ENCODE data around the gene SIRPB2. TPM values are rescaled to one million over a fixed set of nuclear protein-coding genes. Genes with fewer than 3 reads are reported as not detected.

Gene SIRPB2
- total and polyA plus RNA-seq, 4 donors, result 0.99 to 4.4 (median 2.2) TPM

- Histone ChIP-seq H3K9ac (ENCODE audit: low read depth in 1 of 2, low read length in 2 of 2) (no peak overlapping the region), H3K36me3 (ENCODE audit: control insufficient read depth in 4 of 4, insufficient read depth in 3 of 4, low read depth in 1 of 4, low read length in 3 of 4) (peaks cover 2 to 4% (median 3%) of the 10 kb centered on the region in 4 donors), H3K9me3 (ENCODE audit: control insufficient read depth in 4 of 4, low read length in 3 of 4) (no peaks in the 10 kb centered on the region), H3K4me1 (ENCODE audit: control insufficient read depth in 4 of 4, insufficient read depth in 4 of 4, low read length in 3 of 4) (peaks cover 8 to 38% (median 30%) of the 10 kb centered on the region in 4 donors), H3K4me3 (ENCODE audit: low read depth in 1 of 3, low read length in 3 of 3) (no peak overlapping the region), H3K27ac (ENCODE audit: low read depth in 1 of 2, low read length in 2 of 2) (peak overlapping the region; percentile 36 to 68), H3K27me3 (ENCODE audit: control insufficient read depth in 4 of 4, insufficient read depth in 4 of 4, low read length in 3 of 4) (no peaks in the 10 kb centered on the region)
- TF ChIP-seq MAX (IDR thresholded peaks at IDR 0.05), result no peak
- TF ChIP-seq NR2F2 (IDR thresholded peaks at IDR 0.05), result no peak
- no peak for TF ChIP-seq GABPA (IDR thresholded peaks at IDR 0.05 in 1 of 2, conservative IDR thresholded peaks at IDR 0.05 in 1 of 2)
- TF ChIP-seq EGR1 (IDR thresholded peaks at IDR 0.05; ENCODE audit: low read depth in 2 of 2), result no peak
- no peak for TF ChIP-seq CTCF (IDR thresholded peaks at IDR 0.05; ENCODE audit: low read depth, low read length, missing input control)
- no peak for TF ChIP-seq TAF1 (conservative IDR thresholded peaks at IDR 0.05)
- no peak for TF ChIP-seq YY1 (IDR thresholded peaks at IDR 0.05)
- no peak for TF ChIP-seq HNF4G (IDR thresholded peaks at IDR 0.05)
- no peak for TF ChIP-seq JUND (IDR thresholded peaks at IDR 0.05)
- TF ChIP-seq REST (IDR thresholded peaks at IDR 0.05), result no peak
- TF ChIP-seq RXRA (IDR thresholded peaks at IDR 0.05), result no peak
- no peak for TF ChIP-seq SP1 (IDR thresholded peaks at IDR 0.05)
- TF ChIP-seq FOXA1 (IDR thresholded peaks at IDR 0.05), result no peak
- DNase-seq (ENCODE audit: low spot score), result peak; percentile 41
- 54% methylated on average over 22 of the region's 22 CpGs for WGBS
Observed at GRCh38 chr20:1467355-1468116, 23.7 kb downstream of the SIRPB2 start.

GRCh38 chr20:1467082-1467354 lies 24.2 kb downstream of the SIRPB2 start:
- peaks cover 8 to 38% (median 30%) of the 10 kb centered on the region in 4 donors for H3K4me1 ChIP-seq (ENCODE audit: control insufficient read depth in 4 of 4, insufficient read depth in 4 of 4, low read length in 3 of 4)
- H3K36me3 ChIP-seq (ENCODE audit: control insufficient read depth in 4 of 4, insufficient read depth in 3 of 4, low read depth in 1 of 4, low read length in 3 of 4), result peaks cover 3 to 4% (median 4%) of the 10 kb centered on the region in 4 donors
- DNase-seq (ENCODE audit: low spot score), result no peak
- H3K27me3 ChIP-seq (ENCODE audit: control insufficient read depth in 4 of 4, insufficient read depth in 4 of 4, low read length in 3 of 4), result no peaks in the 10 kb centered on the region
- WGBS, result 14% methylated on average over 7 of the region's 7 CpGs
- peak overlapping the region; percentile 36 to 68 for H3K27ac ChIP-seq (ENCODE audit: low read depth in 1 of 2, low read length in 2 of 2)
- H3K9me3 ChIP-seq (ENCODE audit: control insufficient read depth in 4 of 4, low read length in 3 of 4), result no peaks in the 10 kb centered on the region
- no peak overlapping the region for H3K4me3 ChIP-seq (ENCODE audit: low read depth in 1 of 3, low read length in 3 of 3)
- H3K9ac ChIP-seq (ENCODE audit: low read depth in 1 of 2, low read length in 2 of 2), result no peak overlapping the region
- TF ChIP-seq CTCF (IDR thresholded peaks at IDR 0.05; ENCODE audit: low read depth, low read length, missing input control) (no peak), FOXA2 (IDR thresholded peaks at IDR 0.05) (no peak), NR2F2 (IDR thresholded peaks at IDR 0.05) (no peak), YY1 (IDR thresholded peaks at IDR 0.05) (no peak), ATF3 (IDR thresholded peaks at IDR 0.05) (no peak), MAX (IDR thresholded peaks at IDR 0.05) (no peak), HNF4G (IDR thresholded peaks at IDR 0.05) (no peak), GABPA (IDR thresholded peaks at IDR 0.05 in 1 of 2, conservative IDR thresholded peaks at IDR 0.05 in 1 of 2) (no peak), ZBTB33 (IDR thresholded peaks at IDR 0.05) (no peak), RAD21 (IDR thresholded peaks at IDR 0.05) (no peak), EGR1 (IDR thresholded peaks at IDR 0.05; ENCODE audit: low read depth in 2 of 2) (no peak), HNF4A (conservative IDR thresholded peaks at IDR 0.05) (no peak), TAF1 (conservative IDR thresholded peaks at IDR 0.05) (no peak), SP1 (IDR thresholded peaks at IDR 0.05) (no peak), JUND (IDR thresholded peaks at IDR 0.05) (no peak), FOXA1 (IDR thresholded peaks at IDR 0.05) (no peak)
